ENCODE data around the gene SYNPO. TPM values are rescaled to one million over a fixed set of nuclear protein-coding genes. Genes with fewer than 3 reads are reported as not detected.
A peak's percentile ranks its signal among the peaks of the same experiment; 100 is the strongest.

The SYNPO gene
- total RNA-seq, 1 donor from 2014 or later, result 195 TPM

DNA sequence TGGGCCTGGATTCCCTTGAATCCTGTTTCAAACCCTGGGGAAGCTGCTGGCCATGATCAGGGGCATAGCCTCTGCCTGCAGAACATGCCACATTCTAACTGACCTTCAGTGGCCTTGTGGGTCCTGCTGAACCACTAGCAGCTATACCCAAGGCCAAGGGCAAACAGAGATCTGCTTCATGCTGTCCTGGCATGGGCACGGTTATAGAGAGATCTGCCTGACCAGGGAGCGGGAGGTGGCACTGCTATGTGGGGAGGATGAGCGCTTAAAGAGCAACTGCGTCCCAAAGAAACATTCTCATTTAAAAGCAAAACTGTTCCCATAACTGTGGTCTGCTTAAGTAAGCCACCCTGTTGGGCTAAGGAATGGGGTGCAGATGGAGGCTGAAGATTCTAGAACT lies 36.5 kb upstream of the SYNPO start:
- no peak for TF ChIP-seq CTCF (IDR thresholded peaks at IDR 0.05)
- no peak for DNase-seq (ENCODE audit: low spot score)
- Mint-ChIP-seq H3K9me3 (ENCODE audit: low read depth) (no peaks in the 10 kb centered on the region), H3K27ac (ENCODE audit: unreplicated experiment) (peak overlapping the region; percentile 14), H3K4me1 (ENCODE audit: low read depth) (peaks cover 95% of the 10 kb centered on the region), H3K36me3 (ENCODE audit: low read depth) (peaks cover 3% of the 10 kb centered on the region), H3K4me3 (ENCODE audit: unreplicated experiment) (no peak overlapping the region), H3K27me3 (ENCODE audit: low read depth) (no peaks in the 10 kb centered on the region)

DNA sequence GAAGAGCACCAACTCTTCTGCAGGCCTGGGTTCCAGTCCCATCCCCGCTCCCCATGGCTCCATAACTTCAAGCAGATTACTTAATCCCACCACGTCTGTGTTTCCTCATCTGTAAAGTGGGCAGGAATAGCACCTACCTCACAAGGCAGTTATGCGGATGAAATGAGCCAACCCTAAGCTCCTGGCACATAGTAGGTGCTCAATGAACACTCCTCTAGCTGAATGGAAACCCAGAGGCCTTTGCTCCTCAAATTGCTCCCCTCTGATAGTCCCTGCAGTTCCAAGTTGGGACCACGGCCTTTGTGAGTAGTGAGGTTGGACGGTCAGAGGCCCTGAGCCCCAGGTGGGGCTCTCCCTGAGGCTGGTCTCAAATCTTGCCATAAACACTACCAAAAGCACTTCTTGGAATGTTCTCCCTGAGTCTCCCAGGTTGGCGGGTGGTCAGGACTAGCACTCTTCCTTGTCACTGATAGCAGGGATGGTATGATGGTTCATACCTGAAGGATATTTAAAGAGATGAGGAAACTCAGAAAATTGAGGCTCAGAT lies 35.5 kb upstream of the SYNPO start:
- peaks cover 4% of the 10 kb centered on the region for H3K36me3 Mint-ChIP-seq (ENCODE audit: low read depth)
- peak overlapping the region; percentile 25 for H3K27ac Mint-ChIP-seq (ENCODE audit: unreplicated experiment)
- DNase-seq (ENCODE audit: low spot score), result no peak
- peak overlapping the region; percentile 20 for H3K4me3 Mint-ChIP-seq (ENCODE audit: unreplicated experiment)
- no peaks in the 10 kb centered on the region for H3K9me3 Mint-ChIP-seq (ENCODE audit: low read depth)
- no peaks in the 10 kb centered on the region for H3K27me3 Mint-ChIP-seq (ENCODE audit: low read depth)
- no peak for TF ChIP-seq CTCF (IDR thresholded peaks at IDR 0.05)
- peaks cover 89% of the 10 kb centered on the region for H3K4me1 Mint-ChIP-seq (ENCODE audit: low read depth)

DNA sequence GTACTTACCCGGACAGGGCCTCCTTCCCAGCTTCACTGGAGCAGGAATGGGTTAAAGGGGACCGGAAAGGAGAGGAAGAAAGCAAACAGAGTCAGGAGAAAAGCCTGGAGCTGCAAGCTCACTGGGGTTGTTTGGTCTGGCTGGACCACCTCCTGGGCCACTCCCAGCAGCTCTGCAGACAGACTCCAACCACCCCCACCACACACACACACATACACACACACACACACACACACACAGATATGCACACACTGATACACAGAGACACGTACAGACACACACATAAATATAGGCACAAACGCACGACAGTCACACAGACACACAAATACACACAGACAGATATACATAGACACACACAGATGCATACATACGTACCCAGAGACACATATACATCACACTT lies 34.9 kb upstream of the SYNPO start:
- H3K4me1 Mint-ChIP-seq (ENCODE audit: low read depth), result peaks cover 87% of the 10 kb centered on the region
- H3K27me3 Mint-ChIP-seq (ENCODE audit: low read depth), result no peaks in the 10 kb centered on the region
- H3K4me3 Mint-ChIP-seq (ENCODE audit: unreplicated experiment), result peak overlapping the region; percentile 20
- no peak for TF ChIP-seq CTCF (IDR thresholded peaks at IDR 0.05)
- peaks cover 4% of the 10 kb centered on the region for H3K36me3 Mint-ChIP-seq (ENCODE audit: low read depth)
- peak overlapping the region; percentile 25 for H3K27ac Mint-ChIP-seq (ENCODE audit: unreplicated experiment)
- no peak for DNase-seq (ENCODE audit: low spot score)
- no peaks in the 10 kb centered on the region for H3K9me3 Mint-ChIP-seq (ENCODE audit: low read depth)

- DNase-seq (ENCODE audit: low spot score), result no peak
- H3K9me3 Mint-ChIP-seq (ENCODE audit: low read depth), result no peaks in the 10 kb centered on the region
- peaks cover 86% of the 10 kb centered on the region for H3K4me1 Mint-ChIP-seq (ENCODE audit: low read depth)
- TF ChIP-seq CTCF (IDR thresholded peaks at IDR 0.05), result no peak
- peaks cover 6% of the 10 kb centered on the region for H3K36me3 Mint-ChIP-seq (ENCODE audit: low read depth)
- no peaks in the 10 kb centered on the region for H3K27me3 Mint-ChIP-seq (ENCODE audit: low read depth)
- H3K27ac Mint-ChIP-seq (ENCODE audit: unreplicated experiment), result peak overlapping the region; percentile 46
- no peak overlapping the region for H3K4me3 Mint-ChIP-seq (ENCODE audit: unreplicated experiment)
Observed at GRCh38 chr5:150606476-150606875, 34.0 kb upstream of the SYNPO start.

DNA sequence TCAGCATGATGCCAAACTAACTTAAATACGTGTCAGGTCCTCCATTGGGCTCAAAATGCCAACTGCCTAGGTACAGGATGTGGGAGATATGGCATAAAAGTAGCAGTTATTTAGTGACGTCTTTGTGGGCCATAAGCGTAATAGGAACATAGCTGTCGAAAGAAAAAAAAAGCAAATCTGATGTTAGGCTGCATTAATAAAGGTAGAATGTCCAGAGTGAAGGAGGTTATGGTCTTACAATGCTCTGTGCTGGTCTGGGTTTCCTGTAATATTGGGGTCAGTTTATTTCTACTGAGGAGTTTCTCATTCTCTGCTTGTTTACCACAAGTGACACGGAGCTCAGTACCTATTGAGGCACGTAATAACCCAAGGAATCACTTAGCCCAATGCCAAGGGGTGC lies 33.4 kb upstream of the SYNPO start:
- Mint-ChIP-seq H3K27ac (ENCODE audit: unreplicated experiment) (no peak overlapping the region), H3K4me3 (ENCODE audit: unreplicated experiment) (no peak overlapping the region), H3K4me1 (ENCODE audit: low read depth) (peaks cover 81% of the 10 kb centered on the region), H3K9me3 (ENCODE audit: low read depth) (no peaks in the 10 kb centered on the region), H3K36me3 (ENCODE audit: low read depth) (peaks cover 8% of the 10 kb centered on the region), H3K27me3 (ENCODE audit: low read depth) (no peaks in the 10 kb centered on the region)
- TF ChIP-seq CTCF (IDR thresholded peaks at IDR 0.05), result no peak
- DNase-seq (ENCODE audit: low spot score), result no peak
